Thyroid gland (tissue), 4 donors: Measurements from ENCODE around the gene DDX23.

Experiments
- CTCF ChIP-seq, 6 experiments: fragments of 200-600 bp in 3 of 6; fragments of 450-650 bp in 3 of 6; sonication (generic) in 3 of 6; IDR thresholded peaks; one replicate each; pipeline ENCODE4 v1.5.1; 2016 to 2019; ENCODE audit warnings: antibody characterized with exemption in 6 of 6, mild to moderate bottlenecking in 2 of 6, inconsistent platforms in 1 of 6, moderate library complexity in 1 of 6
- POLR2A ChIP-seq, 2 donors: fragments of 450-650 bp; IDR thresholded peaks; one replicate each; pipeline ENCODE4 v1.6.1; 2017; ENCODE audit warnings: antibody characterized with exemption in 2 of 2, mild to moderate bottlenecking in 2 of 2, moderate library complexity in 1 of 2

DNA sequence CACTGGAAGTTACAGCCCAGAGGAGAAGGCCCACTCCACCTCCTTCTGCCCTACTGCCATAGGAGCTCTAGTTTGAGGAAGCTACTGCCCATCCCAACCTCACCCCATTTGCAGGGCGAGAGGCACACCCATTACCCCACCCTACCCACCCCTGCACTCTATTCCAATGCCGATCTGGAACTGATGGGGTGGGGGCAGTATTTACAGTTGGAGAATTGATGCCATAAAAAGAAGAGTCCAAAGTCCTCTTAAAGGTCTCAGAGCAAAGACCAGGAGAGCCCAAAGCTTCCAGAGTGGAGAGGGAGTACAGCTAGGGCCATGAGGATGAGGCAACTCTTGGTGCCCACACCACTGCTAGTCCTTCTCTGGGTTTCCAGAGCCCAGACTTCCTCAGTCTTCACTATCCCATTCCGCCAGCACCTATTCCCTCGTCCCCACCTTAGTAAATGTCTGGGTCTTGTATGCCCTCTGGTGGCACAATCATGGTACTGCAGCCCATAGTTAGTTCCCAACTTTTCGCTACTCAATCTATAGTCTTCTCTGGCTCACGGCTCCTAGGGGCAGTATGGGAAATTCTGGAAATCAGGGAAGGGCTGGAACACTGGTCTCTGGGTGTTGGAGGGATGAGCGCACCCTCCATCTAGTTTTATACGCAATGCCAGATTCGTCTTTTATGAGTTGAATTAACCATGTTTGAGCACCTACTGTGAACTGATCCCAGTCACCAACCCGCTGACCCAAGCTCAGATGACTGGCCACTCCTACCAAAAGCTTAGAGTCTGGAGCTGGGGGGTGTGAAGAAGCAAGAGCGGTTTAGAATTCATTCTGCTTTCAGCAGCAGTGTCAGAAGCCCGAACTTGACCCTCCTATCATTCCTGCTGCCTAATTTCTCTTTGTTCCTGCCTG lies 56.2 kb downstream of the DDX23 start:
- TF ChIP-seq POLR2A (IDR thresholded peaks at IDR 0.05) (no peak), CTCF (IDR thresholded peaks at IDR 0.05) (peak; percentile 87 to 98 (median 92))
